NCI-H1694 treated with DMSO at 0.1 percent for 48 hours (cell line): ENCODE measurements around the gene BTAF1.

Experiments
- DNase-seq: peaks from one replicate; lab custom pipeline; 2025; lab: John Stamatoyannopoulos, UW

Gene BTAF1

DNA sequence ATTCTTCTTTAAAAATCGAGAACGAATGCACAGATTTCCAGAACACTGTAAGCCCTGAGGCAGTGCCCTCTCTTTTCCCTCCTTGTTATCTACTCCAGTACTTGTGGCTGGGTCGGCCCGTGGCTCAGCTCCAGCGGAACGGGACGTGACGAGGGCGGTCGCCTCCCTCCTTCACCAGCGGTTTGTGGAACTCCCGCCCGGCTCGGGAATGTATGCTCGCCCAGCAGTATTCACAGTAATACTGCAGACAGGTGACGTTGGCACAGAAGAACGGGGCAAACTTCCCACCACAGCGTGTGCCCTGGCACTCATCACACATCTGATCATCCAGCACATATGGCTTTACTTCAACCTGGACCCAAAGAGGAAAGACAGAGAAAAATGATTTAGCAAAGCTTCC lies 128.5 kb downstream of the BTAF1 start:
- no peak for DNase-seq

DNA sequence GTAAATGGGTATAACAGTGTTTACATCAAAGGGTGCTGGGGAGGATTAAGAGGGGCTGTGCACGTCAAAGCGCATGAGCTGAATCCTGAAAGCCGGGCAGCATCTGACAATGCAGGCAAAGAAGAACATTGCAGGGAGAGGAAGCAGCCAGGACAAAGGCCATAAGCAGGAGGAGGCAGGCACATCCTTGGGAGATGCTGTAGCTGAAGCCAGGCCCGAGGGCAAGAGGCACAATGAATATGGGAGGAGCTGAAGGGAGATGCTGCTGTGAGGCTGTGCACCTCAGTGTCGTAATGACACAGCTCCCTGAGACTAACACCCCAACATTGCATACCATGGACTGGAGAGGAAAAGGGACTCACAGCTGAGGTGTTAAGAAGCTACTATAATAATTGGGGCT lies 129.2 kb downstream of the BTAF1 start:
- DNase-seq, result no peak

DNA sequence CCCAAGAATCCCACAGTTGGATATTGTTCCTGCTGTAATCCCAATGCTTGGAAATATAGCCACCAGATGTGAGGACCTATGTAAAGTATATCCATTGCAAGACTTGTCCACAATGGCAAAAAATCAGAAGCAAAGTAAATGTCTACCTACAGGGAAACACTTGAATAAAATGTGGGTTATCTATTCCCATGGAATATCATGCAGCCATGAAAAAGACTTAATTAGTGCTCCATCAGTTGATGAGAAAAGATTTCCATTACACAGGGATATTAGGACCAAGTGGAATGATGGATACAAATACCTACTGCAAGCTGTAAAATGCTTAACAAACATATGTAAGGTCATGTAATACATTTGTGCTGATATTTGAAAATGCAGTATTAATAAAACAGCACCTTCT lies 131.2 kb downstream of the BTAF1 start:
- DNase-seq, result no peak

DNA sequence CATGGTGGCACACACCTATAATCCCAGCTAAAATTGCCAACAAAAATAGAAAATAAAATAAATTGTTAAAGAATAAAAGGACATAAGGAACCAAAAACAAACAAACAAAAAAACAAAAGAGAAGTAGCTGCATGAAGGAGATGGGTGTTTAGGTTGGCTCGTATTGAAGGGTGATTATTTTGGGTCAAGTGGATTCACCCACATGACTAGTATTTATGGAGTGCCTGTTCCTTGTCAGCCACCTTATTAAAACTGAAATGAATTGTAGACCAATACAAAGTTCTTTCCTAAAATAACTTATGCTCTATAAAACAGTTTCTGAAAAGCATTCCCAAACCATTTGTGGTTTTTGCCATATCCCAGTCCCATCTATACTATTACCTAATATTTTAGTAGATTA lies 138.7 kb downstream of the BTAF1 start:
- DNase-seq, result no peak

DNA sequence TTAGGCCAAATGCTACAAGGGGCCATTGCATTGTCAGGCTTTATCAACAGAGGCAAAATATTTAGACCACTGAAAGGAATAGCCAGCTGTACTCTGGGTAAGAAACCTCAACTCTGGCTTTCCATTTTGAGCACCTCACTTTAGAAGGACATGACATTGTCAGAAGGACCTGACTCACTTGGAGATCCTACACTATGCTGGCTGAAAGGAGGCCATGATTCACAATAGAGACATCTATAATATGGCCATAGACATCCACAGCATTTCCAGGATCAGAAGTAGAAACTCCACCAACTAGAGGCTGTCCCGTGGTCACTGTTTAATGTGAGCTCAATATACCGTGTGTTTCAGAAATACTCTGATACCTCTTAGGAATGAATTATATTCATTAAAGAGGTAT lies 140.9 kb downstream of the BTAF1 start:
- no peak for DNase-seq

DNA sequence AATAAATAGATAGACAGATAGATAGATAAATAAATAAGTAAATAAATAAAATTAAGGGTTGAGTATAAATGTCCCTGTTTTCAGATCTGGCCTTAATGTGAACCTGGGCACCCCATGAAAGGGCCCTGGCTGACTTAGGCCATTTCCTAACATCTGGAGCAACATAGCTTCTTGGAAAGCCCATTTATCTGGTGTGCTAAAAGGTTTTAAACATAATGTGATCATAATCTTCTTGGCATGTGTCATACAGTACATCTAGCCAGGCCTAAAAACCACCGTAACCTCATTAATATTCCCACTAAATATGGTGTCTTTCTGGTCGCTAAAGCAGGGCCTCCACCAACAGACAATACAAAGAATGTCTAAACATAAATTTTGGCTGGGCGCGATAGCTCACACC lies 142.8 kb downstream of the BTAF1 start:
- DNase-seq, result no peak

DNA sequence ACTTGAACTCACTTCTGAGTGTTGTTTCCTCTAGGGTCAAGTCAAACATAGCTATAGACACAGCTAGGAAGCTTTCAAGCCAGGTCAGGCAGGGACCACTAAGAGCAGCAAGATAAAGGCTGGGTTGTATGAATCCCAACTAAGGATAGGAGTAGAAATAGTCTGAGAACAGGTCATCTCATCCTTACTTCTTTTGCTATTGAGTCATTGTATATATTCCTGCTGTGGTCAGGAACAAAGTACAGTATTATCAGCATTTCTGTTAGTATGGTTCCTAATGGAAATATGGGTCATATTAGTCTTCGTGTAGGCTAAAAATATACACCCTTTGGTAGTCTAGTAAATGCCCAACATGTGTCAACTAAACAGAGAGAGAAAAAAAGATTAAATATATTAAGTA lies 145.3 kb downstream of the BTAF1 start:
- DNase-seq, result no peak

DNA sequence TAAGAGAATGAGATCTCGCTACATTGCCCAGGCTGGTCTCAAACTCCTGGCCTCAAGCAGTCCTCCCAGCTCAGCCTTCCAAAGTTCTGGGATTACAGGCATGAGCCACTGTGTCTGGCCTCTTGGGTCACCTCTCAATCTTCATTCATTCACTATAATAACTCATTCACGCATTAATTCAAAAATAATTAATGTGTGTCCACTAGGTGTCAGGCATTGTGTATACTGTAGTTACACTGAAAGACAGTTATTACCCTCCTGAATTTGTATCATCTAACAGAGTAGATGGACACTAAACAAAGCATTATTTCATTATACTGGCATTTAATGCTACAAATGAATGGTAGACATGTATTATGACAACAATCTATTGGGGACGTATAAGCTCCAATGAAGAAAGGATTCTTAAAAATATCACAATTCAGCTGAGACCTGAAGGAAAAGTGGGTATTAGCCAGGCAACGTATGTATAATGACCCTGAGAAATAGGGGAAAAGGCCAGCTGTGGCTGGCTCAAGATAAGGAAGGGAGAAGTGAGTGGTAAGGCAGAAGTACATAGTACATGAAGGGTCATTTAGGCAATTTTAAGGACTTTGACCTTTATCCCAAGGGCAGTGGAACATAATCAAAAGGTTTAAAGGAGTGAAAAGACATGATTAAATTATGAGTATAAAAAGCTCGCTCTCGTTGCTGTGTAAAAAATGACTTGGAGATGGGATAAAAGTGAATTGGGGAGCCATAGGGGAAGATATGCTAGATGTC lies 150.7 kb downstream of the BTAF1 start:
- DNase-seq, result no peak

DNA sequence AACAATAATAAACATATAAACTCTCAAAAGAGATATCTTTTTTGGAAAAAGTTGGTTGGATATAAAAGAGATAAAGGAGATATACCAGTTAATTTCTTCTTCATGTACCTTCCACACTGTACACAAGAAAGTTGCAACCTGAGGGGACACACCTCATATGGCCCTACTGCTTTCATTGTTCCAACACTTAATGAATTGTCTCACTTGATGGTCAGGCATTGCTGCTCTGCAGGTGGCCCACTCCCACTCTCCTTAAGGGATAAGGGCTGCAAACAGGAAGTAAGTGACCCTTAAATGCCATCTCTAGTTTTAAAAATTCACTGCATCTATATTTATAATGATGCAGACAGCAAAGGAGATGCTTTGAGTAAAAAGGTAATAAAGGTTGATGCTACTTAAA lies 152.3 kb downstream of the BTAF1 start:
- DNase-seq, result no peak

DNA sequence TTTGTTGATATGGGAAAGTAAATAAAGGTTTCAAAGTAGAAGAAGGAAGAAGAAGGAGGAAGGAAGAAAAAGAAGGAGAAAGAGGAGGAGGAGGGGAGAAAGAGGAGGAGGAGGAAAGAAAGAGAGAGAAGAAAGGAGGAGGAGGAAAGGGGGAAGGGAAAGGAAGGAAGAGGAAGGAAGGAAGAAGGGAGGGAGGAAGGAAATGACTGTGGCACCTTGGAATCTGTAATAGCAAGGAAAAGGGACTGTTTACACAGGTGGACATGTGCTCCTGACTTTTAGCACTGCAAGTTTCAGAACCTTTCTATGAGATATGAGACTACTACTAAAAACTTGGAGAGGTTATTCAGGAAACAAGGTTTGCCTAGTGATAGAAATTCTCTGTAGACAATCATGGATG lies 153.2 kb downstream of the BTAF1 start:
- DNase-seq, result no peak

DNA sequence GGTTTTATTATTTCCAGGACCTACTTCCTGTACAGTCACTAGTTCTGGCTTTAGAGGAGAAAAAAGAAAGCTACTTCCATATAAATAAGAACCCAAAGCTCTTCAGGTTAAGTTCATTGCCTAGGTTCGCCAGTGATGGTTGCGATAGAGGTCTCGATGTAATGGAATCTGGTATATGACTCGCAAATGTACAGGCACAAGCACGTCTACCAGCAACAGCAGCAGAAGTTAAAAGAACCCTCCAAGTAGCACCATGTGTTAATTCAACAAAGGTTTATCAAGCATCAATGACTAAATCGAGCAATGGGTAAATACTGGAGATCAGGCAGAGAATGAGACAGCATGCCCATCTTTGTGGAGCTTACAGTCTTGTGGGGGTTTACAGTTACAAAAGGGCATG lies 155.4 kb downstream of the BTAF1 start:
- no peak for DNase-seq
